ENCODE measurements around the gene PDAP1.

The PDAP1 gene

DNA sequence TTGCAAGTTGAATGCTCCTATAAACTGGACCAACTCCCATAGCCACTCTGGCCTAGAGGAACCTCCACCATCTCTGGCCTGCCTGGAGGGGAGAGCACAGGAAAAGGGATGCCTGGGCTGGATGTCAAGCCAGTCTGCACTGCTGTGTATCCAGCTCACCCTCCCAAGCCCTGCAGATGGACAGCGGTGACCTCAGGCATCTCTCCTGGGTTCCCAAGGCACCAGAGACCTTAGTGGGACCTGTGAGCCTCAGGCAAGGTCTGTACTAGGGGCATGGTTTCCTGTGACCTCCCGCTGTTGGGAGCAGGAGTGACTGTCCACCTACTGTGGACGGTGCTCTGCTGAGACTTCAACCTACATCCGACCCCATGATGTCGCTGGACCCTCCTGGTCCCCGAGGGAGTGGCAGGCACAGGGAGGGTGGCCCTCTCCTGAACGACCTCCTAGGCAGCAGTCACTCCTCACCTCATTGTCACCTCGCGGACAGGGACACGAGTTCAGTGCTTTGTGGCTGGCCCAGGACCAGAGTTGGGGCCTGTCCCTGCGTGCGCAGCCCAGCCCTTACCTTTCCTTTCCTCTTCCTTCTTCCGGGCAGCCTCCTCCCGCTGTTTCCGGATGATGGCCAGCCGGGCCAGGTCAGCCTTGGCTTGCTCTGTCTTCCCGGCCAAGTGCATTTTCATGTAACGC lies 11.0 kb downstream of the PDAP1 start:
- no peaks in the 10 kb centered on the region for H3K9me3 ChIP-seq (ENCODE audit: insufficient read depth, low read depth, low read length)
- H3K9me2 ChIP-seq (replicated peaks; ENCODE audit: low read depth, low read length): no peaks in the 10 kb centered on the region
- no peaks in the 10 kb centered on the region for H3F3A ChIP-seq (ENCODE audit: low read depth)
- H2AFZ ChIP-seq (ENCODE audit: low read length): no peak overlapping the region
- no peak overlapping the region for H3K4me2 ChIP-seq (ENCODE audit: low read depth, low read length, poor library complexity, severe bottlenecking)
- no peaks in the 10 kb centered on the region for H3K27me3 ChIP-seq (ENCODE audit: insufficient read depth, low read length, poor library complexity, severe bottlenecking)
- no peak overlapping the region for H3K9ac ChIP-seq (ENCODE audit: low read depth, low read length, poor library complexity, severe bottlenecking)
- H3K4me3 ChIP-seq (ENCODE audit: low read length, poor library complexity, severe bottlenecking): no peak overlapping the region
- TF ChIP-seq, protein P1, sequence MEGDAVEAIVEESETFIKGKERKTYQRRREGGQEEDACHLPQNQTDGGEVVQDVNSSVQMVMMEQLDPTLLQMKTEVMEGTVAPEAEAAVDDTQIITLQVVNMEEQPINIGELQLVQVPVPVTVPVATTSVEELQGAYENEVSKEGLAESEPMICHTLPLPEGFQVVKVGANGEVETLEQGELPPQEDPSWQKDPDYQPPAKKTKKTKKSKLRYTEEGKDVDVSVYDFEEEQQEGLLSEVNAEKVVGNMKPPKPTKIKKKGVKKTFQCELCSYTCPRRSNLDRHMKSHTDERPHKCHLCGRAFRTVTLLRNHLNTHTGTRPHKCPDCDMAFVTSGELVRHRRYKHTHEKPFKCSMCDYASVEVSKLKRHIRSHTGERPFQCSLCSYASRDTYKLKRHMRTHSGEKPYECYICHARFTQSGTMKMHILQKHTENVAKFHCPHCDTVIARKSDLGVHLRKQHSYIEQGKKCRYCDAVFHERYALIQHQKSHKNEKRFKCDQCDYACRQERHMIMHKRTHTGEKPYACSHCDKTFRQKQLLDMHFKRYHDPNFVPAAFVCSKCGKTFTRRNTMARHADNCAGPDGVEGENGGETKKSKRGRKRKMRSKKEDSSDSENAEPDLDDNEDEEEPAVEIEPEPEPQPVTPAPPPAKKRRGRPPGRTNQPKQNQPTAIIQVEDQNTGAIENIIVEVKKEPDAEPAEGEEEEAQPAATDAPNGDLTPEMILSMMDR (conservative IDR thresholded peaks at IDR 0.05; ENCODE audit: low read length): no peak
- TF ChIP-seq EZH2phosphoT487 (IDR thresholded peaks at IDR 0.05; ENCODE audit: borderline replicate concordance): no peak
- H3K4me1 ChIP-seq (ENCODE audit: insufficient read depth, low read length, poor library complexity, severe bottlenecking): no peaks in the 10 kb centered on the region
- H3K36me3 ChIP-seq (ENCODE audit: insufficient read depth, low read length): peaks cover 86% of the 10 kb centered on the region; the same call in 1 of the 2 replicates
- peaks cover 5% of the 10 kb centered on the region for H4K20me1 ChIP-seq (ENCODE audit: insufficient read depth, low read length, poor library complexity, severe bottlenecking)
- no peaks in the 10 kb centered on the region for H3K79me2 ChIP-seq (ENCODE audit: insufficient read depth, low read length)

DNA sequence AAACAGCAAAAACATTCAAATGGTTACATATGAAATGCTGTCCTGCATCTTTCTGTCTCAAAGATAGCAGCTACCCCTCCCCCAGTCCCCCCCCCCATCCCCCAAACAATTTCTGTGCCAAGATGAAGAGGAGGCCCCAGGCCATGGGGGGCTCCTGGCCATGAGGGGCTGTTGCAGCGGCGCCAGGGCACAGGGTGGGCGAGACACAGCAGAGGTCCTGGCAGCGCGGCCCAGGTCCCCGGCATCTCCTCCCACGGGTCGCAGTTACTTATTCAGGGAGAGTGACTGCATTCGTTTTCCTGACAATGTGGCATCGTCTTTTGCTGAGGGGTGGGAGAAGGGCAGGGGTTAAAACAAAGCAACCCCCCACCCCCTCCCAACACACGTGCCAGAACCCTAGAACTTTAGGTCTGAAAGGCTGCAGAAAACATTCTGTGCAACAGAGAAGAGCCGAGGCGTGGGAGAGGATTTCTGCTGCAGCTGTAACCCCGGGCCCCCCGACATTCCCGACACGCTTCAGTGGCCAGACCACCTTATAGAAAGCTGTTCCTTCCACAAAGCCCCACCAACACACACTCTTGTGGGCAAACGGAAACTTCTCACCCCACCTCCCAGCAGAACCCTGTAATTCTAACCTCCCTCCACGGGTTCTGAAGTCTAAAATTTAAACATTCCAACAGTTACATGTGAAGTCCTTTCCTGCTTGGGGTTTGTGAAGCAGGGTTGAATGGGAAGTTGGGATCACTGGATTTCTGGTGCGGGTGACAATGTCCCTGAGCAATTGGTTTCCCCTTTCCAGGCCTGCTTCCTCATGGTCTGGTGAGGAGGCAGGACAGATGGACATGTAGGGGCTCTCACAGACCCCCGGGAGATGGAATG lies 11.7 kb downstream of the PDAP1 start:
- Histone ChIP-seq H3K4me2 (ENCODE audit: low read depth, low read length, poor library complexity, severe bottlenecking) (no peak overlapping the region), H4K20me1 (ENCODE audit: insufficient read depth, low read length, poor library complexity, severe bottlenecking) (peaks cover 5% of the 10 kb centered on the region), H3K9me3 (ENCODE audit: insufficient read depth, low read depth, low read length) (no peaks in the 10 kb centered on the region), H3F3A (ENCODE audit: low read depth) (no peaks in the 10 kb centered on the region), H3K9me2 (replicated peaks; ENCODE audit: low read depth, low read length) (no peaks in the 10 kb centered on the region), H3K27me3 (ENCODE audit: insufficient read depth, low read length, poor library complexity, severe bottlenecking) (no peaks in the 10 kb centered on the region), H3K9ac (ENCODE audit: low read depth, low read length, poor library complexity, severe bottlenecking) (no peak overlapping the region), H3K79me2 (ENCODE audit: insufficient read depth, low read length) (no peaks in the 10 kb centered on the region), H3K4me1 (ENCODE audit: insufficient read depth, low read length, poor library complexity, severe bottlenecking) (no peaks in the 10 kb centered on the region), H2AFZ (ENCODE audit: low read length) (no peak overlapping the region), H3K4me3 (ENCODE audit: low read length, poor library complexity, severe bottlenecking) (no peak overlapping the region), H3K36me3 (ENCODE audit: insufficient read depth, low read length) (peaks cover 89% of the 10 kb centered on the region; the same call in 1 of the 2 replicates)
- TF ChIP-seq, protein P1 (conservative IDR thresholded peaks at IDR 0.05; ENCODE audit: low read length): no peak
- no peak for TF ChIP-seq EZH2phosphoT487 (IDR thresholded peaks at IDR 0.05; ENCODE audit: borderline replicate concordance)

DNA sequence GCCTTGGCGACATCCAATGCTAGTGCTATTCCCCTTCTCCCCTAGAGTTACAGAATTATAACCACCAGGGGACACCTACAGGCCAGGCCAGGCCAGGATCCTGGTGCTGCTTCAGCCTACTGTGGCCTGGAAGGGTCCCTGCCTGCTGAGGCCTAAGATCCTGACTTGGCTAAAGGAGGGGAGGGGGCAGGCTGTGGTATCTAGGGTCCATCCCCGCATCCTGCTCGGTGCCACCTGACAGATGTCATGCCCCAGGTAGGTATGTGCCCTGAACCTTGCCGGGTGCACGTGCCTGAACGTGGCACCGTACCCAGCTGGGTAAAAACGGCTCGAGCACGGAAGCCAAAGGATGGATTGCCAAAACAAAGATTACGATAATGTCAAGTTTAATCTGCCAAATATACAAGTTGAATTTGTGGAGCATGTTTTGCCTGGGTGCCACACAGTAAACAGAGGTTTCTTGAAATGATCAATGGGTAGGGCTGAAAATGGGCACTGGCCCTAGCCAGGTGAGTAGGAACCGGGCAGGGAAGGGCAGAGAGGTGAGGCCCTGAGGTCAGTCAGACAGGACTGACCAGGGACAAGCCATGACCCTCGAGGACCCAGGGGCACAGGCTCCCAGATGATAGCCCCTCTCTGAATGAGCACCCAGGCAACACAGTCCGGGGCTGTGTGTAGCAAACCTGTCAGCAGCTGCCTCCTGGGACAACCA lies 12.6 kb downstream of the PDAP1 start:
- no peak overlapping the region for H3K4me2 ChIP-seq (ENCODE audit: low read depth, low read length, poor library complexity, severe bottlenecking)
- no peak for TF ChIP-seq EZH2phosphoT487 (IDR thresholded peaks at IDR 0.05; ENCODE audit: borderline replicate concordance)
- TF ChIP-seq, protein P1 (conservative IDR thresholded peaks at IDR 0.05; ENCODE audit: low read length): no peak
- H3K9me2 ChIP-seq (replicated peaks; ENCODE audit: low read depth, low read length): no peaks in the 10 kb centered on the region
- H3K27me3 ChIP-seq (ENCODE audit: insufficient read depth, low read length, poor library complexity, severe bottlenecking): no peaks in the 10 kb centered on the region
- H3K36me3 ChIP-seq (ENCODE audit: insufficient read depth, low read length): peaks cover 92% of the 10 kb centered on the region; the same call in 1 of the 2 replicates
- H3K79me2 ChIP-seq (ENCODE audit: insufficient read depth, low read length): no peaks in the 10 kb centered on the region
- H2AFZ ChIP-seq (ENCODE audit: low read length): no peak overlapping the region
- no peaks in the 10 kb centered on the region for H3F3A ChIP-seq (ENCODE audit: low read depth)
- no peaks in the 10 kb centered on the region for H3K9me3 ChIP-seq (ENCODE audit: insufficient read depth, low read depth, low read length)
- H3K4me1 ChIP-seq (ENCODE audit: insufficient read depth, low read length, poor library complexity, severe bottlenecking): no peaks in the 10 kb centered on the region
- H4K20me1 ChIP-seq (ENCODE audit: insufficient read depth, low read length, poor library complexity, severe bottlenecking): peaks cover 5% of the 10 kb centered on the region
- H3K9ac ChIP-seq (ENCODE audit: low read depth, low read length, poor library complexity, severe bottlenecking): no peak overlapping the region
- H3K4me3 ChIP-seq (ENCODE audit: low read length, poor library complexity, severe bottlenecking): no peak overlapping the region

Measured in Loucy (cell line).